Stimulated activated CD4-positive, alpha-beta T cell treated with anti-CD3 and anti-CD28 coated beads, Interleukin-15, amount 100 ng/mL, for 1 hour (primary cell): ENCODE results near the gene MYH1.

ENCODE experiments used
- DNase-seq, 2 donors: peaks; one replicate each; pipeline ENCODE4 v3.0.0-alpha.2; 2020; ENCODE audit warnings: low read depth in 1 of 2, low spot score in 1 of 2

The MYH1 gene

DNA sequence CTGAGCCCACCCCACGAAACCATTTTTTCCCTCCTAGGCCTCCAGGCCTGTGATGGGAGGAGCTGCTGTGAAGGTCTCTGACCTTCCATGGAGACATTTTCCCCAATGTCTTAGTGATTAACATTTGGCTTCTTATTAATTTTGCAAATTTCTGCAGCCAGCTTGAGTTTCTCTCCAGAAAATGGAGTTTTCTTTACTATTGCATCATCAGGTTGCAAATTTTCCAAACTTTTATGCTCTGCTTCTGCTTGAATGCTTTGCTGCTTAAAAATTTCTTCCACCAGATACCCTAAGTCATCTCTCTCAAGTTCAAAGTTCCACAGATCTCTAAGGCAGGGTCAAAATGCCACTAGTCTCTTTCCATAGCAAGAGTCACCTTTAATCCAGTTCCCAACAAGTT, 36.1 kb downstream of the MYH1 start:
- no peak for DNase-seq

DNA sequence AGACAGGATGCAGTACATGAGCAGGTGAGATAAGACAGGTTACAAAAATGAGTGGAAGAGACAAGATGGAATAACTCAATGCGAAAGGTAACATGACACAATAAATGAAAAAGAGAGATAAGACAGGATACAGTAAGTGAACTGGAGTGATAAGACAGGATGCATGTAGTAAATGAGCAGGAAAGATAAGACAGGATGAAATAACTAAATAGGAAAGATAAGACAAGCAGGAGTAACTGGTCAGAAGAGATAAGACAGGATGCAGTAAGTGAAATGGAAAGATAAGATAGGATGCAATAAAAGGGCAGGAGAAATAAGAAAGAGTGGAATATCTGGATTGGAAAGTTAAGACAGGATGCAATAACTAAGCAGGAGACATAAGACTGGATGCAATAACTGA, 40.6 kb downstream of the MYH1 start:
- DNase-seq = no peak

DNA sequence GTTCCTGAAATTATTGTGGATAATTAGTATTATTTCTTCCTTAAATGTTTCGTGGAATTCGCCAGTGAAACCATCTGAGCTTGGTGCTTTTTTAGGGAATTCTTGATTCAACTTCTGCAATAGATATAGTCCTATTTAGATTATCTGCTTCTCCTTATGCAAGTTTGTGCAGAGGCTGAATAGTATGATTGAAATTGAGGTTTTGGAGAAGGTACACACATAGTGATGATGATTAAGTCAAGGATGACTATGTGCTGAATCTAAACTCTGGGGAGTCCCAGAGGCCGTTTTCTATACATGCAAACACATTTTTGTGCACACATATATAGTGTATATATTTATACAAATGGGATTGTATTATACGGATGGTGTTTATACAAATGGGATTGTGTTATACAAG, 43.8 kb downstream of the MYH1 start:
- no peak for DNase-seq

DNA sequence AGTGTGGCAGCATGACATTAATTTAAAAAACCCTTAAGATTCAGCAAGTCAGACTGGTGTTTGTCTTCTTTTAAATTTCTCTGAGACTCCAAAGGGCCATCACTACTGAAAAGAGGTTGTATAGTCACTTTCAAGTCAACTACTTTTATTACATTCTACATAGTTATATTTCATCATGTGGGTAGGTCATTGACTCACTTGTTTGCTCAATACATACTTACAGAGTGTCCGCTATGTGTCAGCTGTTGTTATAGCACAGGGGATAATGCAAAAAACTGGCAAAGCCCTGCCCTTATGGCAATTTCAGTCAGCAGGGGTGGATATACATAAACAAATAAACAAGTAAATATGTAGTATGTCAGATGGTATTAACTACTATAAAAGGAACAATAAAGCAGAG, 46.5 kb downstream of the MYH1 start:
- DNase-seq = no peak

DNA sequence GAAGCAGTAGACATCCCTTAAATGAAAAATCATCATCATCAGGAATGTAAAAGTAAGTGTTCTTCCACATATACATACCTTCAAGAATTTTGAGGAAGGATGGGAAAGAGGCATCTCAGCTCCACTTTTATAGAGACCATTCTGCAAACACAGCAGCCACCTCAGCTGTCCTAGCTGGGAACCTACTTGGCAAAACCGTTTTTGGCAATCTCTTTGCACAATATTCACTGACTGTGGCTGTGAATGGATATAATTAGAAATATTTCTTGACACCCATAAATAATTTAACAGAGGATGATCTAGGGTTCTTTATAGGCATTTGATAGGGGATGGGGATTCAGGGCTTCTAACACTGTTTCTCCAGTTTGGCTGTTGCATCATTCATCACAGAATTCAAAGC, 48.9 kb downstream of the MYH1 start, which contains the start of gene MYH4:
MYH4 (minus strand) TSS at position 101 of the 400 bp plus-strand sequence. CDS start 2,814 bp downstream, outside the sequence.
- no peak for DNase-seq

DNA sequence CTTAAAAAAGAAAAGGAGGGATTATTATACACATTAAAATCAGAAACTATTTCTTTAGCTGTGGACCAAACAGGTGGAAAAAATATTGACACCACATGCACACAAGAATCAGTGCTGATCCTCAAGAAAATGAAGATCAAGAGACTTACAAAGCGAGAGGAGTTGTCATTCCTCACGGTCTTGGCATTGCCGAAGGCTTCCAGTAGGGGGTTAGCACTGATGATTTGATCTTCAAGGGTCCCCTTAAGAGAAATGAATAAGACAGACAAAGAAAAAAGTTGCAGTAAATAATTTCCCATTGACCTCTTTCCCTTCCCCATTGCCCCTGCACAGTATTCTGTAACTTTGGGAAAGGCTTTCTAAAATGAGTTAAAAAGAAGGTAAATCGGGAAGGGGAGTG, 54.9 kb downstream of the MYH1 start:
- DNase-seq = no peak

DNA sequence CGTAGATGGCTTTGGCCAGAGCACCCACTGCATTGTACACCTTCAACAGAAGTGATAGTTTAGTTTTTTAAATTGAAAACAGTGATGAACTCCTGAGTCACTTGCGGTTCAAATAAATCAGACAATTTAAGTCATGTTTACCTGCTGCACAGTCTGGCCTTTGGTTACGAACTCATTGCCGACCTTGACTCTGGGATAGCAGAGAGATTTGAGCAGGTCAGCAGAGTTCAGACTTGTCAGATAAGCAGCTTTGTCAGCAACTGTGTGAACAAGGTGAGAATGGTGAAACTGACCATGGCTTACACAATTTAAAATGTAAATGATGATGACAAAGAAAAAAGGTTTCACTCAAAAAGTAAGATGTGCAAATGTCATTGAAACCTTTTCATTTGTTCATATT, 58.3 kb downstream of the MYH1 start:
- no peak for DNase-seq

DNA sequence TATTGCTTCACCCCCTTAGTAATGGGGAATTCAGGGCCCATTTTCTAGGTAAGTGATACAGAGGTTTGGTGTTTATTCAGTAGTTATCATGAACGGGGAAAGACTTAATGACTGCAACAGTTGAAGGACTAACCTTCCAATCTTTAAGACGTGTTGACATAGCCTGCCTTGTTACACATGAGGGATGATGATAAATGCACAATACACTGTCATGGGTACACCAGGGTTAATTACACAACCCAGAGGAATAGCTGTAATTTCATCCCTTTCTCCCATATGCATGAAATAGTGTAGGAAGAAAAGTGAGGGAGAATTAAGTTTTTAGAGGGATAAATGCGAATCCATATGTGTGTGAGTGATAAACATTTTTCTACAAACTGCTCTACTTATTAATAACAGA, 59.6 kb downstream of the MYH1 start:
- DNase-seq = no peak

DNA sequence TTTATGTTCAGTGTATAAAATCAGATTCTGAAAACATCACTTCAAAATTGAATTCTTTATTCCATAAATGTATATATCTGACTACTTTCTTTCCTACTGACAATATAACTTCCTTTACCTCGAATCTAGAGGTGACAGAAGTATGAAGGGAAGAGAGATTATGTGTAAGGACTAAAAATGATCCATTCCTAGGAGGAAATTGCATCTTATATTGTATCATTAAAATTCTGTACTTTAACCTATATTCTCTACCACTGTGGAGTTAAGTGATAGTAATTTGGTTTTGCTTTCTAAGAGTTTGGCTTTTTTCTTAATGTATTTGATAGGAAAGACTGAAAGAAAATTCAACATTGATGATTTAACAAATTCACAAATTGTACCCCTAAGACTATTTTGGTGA, 60.4 kb downstream of the MYH1 start:
- no peak for DNase-seq

DNA sequence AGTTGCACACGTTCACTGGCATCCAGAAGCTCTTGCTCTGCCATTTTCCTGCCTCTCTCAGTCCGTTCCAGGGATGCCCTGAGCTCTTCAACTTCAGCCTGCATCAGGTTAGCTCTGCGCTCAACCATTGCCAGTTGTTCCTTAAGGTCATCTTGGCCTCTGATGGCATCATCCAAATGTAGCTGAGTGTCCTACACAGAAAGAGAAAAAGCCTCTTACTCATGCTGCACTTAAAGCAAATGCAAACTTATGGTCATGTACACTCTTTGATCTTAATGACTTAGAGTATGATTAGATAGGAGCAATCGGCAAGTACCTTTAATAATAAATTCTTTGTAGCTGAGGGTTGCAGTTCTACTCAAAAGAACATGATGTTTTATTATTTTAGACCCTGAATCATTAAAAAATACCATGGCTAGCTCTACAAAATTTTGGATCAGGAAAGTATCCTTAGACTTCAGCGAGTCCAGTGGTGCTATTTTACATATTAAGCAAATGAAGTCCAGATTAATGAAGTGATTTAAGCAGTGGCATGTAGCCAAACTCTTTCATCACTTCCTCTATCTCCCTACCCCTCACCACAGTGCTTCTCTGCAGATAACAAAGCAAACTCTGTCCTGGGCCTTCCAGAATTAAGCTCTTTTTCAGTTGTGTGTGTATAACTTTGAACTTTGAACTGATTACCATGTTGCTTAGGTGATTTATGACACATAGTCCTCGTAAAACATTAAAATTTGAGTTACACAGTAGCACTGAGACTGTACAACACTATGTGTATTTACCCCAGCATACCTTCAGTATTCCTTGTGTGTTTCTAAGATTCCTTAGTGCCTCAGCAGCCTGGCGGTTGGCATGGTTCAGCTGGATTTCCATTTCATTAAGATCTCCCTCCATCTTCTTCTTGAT, 71.1 kb downstream of the MYH1 start:
- no peak for DNase-seq
